Panc1 (cell line): ENCODE results near the gene PAPPA. TPM values are rescaled to one million over a fixed set of nuclear protein-coding genes. Genes with fewer than 3 reads are reported as not detected.

Source experiments
- ATAC-seq: fragments of 200-7000 bp; cut with Tn5 transposase; 2 replicates; pipeline ENCODE4 v1.9.1; 2020; ENCODE audit warnings: mild to moderate bottlenecking, moderate library complexity
- BruUV-seq: library from RNA; stranded (reverse); fragments of 400-500 nt; replicated peaks from 2 replicates; lab custom pipeline; 2021; lab: Mats Ljungman, UMichigan
- CTCF ChIA-PET: fragments of 300-600 bp; sonication (Branson Sonifier 250); formaldehyde crosslinking; loops from one replicate; lab custom pipeline; 2022; ENCODE audit warnings: antibody characterized with exemption; lab: Charles Lee
- POLR2A ChIA-PET: fragments of 300-600 bp; sonication (Branson Sonifier 250); formaldehyde crosslinking; loops from one replicate; lab custom pipeline; 2022; ENCODE audit warnings: antibody characterized with exemption; lab: Charles Lee
- DNase-seq: peaks from one replicate; pipeline ENCODE4 v3.0.0-alpha.2; 2010; ENCODE audit warnings: low read depth, low spot score
- H3K27ac ChIP-seq: 2 replicates; pipeline ENCODE4 v1.5.1; 2011; ENCODE audit warnings: mild to moderate bottlenecking, low read length, inconsistent platforms
- H3K27me3 ChIP-seq: fragments of 200-500 bp; sonication (Bioruptor generic); 2 replicates; pipeline ENCODE4 v1.6.0; 2014; ENCODE audit warnings: low read length, inconsistent platforms; ENCODE audit not compliant: control insufficient read depth, insufficient read depth
- H3K36me3 ChIP-seq: fragments of 200-500 bp; sonication (Bioruptor generic); 2 replicates; pipeline ENCODE4 v1.5.1; 2014; ENCODE audit warnings: inconsistent platforms, mild to moderate bottlenecking, low read length, moderate library complexity; ENCODE audit not compliant: control insufficient read depth, insufficient read depth
- H3K4me1 ChIP-seq: 2 replicates; pipeline ENCODE4 v1.5.1; 2011; ENCODE audit warnings: inconsistent platforms, mild to moderate bottlenecking, low read length, moderate library complexity; ENCODE audit not compliant: control insufficient read depth, insufficient read depth
- H3K4me3 ChIP-seq, 2 experiments: 2 replicates each; pipeline ENCODE4 v1.5.1; 2011 to 2012; ENCODE audit warnings: low read depth in 2 of 2, low read length in 2 of 2, mild to moderate bottlenecking in 2 of 2, inconsistent platforms in 1 of 2, moderate library complexity in 1 of 2
- H3K9me3 ChIP-seq: fragments of 200-500 bp; sonication (Bioruptor generic); 2 replicates; pipeline ENCODE4 v1.5.1; 2014; ENCODE audit warnings: low read depth, mild to moderate bottlenecking, inconsistent platforms, low read length, moderate library complexity; ENCODE audit not compliant: control insufficient read depth, insufficient read depth
- CTCF ChIP-seq: fragments of 450-650 bp; IDR thresholded peaks from 2 replicates; pipeline ENCODE4 v1.5.1; 2017; ENCODE audit warnings: mild to moderate bottlenecking
- POLR2AphosphoS5 ChIP-seq: IDR thresholded peaks from 2 replicates; pipeline ENCODE4 v1.6.1; 2012; ENCODE audit warnings: mild to moderate bottlenecking, low read depth, low read length, moderate library complexity
- SIN3A ChIP-seq: IDR thresholded peaks from 2 replicates; pipeline ENCODE4 v1.6.1; 2012; ENCODE audit warnings: low read depth, mild to moderate bottlenecking, low read length, moderate library complexity, borderline replicate concordance; ENCODE audit not compliant: insufficient read depth
- TCF7L2 ChIP-seq: IDR thresholded peaks from 2 replicates; pipeline ENCODE4 v1.6.1; 2011; ENCODE audit warnings: mild to moderate bottlenecking, low read depth, low read length, inconsistent platforms
- in situ Hi-C: cut with HindIII; loops from 2 replicates; pipeline ENCODE4 v1.10.0; 2016; ENCODE audit warnings: low sequenced_read_pairs, low pct_unique_long_range_greater_than_20kb
- intact Hi-C: fragments of 100-400 bp; cut with micrococcal nuclease; formaldehyde crosslinking; loops from one replicate; pipeline ENCODE4 v1.10.0; 2022; ENCODE audit not compliant: unreplicated experiment
- total RNA-seq: library from RNA; stranded (reverse); gene quantifications from one replicate; pipeline ENCODE4 v1.2.1, GENCODE V29; 2021; ENCODE audit not compliant: unreplicated experiment
- TF ChIP-seq, protein P1 (sequence below), 2 experiments: IDR thresholded peaks; 2 replicates each; pipeline ENCODE4 v1.6.1; 2011 to 2012; ENCODE audit warnings: low read depth in 2 of 2, control low read depth in 1 of 2, low read length in 1 of 2, mild to moderate bottlenecking in 1 of 2, moderate library complexity in 1 of 2; ENCODE audit not compliant: insufficient read depth in 1 of 2

Gene PAPPA
- total RNA-seq, 1 experiment from 2014 or later, result 1.2 TPM

DNA sequence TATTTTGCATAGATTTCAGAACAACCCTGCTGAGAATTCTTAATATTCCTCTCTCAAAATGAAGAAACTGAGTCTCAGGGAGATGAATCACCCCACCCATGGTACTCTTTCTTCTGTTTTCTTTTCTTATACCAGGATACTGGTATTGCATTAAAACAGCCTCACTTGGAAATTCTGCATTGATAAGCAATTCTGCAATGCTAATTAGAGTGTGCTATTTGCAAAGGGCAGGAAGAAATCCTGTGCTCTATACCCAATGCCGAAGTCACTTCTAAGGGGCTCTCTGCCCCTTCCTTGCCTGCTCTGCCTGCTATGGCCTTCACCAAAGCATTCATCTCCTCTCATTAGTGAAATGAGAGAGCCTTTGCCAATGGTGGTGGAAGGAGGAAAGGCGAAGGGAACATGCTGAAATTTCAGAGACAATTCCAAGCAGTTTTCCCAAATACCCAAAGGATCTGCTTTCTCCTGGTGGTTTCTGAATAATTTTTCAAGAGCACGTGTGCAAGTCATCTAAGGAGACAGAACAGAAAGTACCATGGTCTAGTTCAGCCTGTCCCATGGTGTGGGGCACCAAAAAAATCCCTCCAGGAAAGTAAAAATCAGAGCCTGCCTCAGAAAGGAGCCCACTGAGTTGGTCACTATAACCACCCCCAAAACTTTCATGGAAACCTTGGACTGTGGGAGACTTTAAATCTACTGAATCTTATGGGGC, 156.5 kb downstream of the PAPPA start:
- no peak for TF ChIP-seq POLR2AphosphoS5
- no peak for TF ChIP-seq TCF7L2
- no peak for TF ChIP-seq SIN3A
- no peak for TF ChIP-seq CTCF
- TF ChIP-seq, protein P1, sequence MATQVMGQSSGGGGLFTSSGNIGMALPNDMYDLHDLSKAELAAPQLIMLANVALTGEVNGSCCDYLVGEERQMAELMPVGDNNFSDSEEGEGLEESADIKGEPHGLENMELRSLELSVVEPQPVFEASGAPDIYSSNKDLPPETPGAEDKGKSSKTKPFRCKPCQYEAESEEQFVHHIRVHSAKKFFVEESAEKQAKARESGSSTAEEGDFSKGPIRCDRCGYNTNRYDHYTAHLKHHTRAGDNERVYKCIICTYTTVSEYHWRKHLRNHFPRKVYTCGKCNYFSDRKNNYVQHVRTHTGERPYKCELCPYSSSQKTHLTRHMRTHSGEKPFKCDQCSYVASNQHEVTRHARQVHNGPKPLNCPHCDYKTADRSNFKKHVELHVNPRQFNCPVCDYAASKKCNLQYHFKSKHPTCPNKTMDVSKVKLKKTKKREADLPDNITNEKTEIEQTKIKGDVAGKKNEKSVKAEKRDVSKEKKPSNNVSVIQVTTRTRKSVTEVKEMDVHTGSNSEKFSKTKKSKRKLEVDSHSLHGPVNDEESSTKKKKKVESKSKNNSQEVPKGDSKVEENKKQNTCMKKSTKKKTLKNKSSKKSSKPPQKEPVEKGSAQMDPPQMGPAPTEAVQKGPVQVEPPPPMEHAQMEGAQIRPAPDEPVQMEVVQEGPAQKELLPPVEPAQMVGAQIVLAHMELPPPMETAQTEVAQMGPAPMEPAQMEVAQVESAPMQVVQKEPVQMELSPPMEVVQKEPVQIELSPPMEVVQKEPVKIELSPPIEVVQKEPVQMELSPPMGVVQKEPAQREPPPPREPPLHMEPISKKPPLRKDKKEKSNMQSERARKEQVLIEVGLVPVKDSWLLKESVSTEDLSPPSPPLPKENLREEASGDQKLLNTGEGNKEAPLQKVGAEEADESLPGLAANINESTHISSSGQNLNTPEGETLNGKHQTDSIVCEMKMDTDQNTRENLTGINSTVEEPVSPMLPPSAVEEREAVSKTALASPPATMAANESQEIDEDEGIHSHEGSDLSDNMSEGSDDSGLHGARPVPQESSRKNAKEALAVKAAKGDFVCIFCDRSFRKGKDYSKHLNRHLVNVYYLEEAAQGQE (IDR thresholded peaks at IDR 0.05; ENCODE audit: insufficient read depth in 1 of 2, low read depth in 2 of 2, low read length in 1 of 2), result no peak
- no peak for ATAC-seq
- Histone ChIP-seq H3K36me3 (no peaks in the 10 kb centered on the region), H3K4me3 (no peak overlapping the region), H3K27ac (no peak overlapping the region), H3K4me1 (no peaks in the 10 kb centered on the region), H3K27me3 (no peaks in the 10 kb centered on the region), H3K9me3 (no peaks in the 10 kb centered on the region)
- no TSS peak for BruUV-seq
- no peak for DNase-seq
- intact Hi-C loops, result no loop called here
- ChIA-PET CTCF (no interaction called here), POLR2A (no interaction called here)
- in situ Hi-C loops, result no loop called here

GRCh38 chr9:116312221-116312620, 158.6 kb downstream of the PAPPA start:
- POLR2A ChIA-PET, result no interaction called here
- ATAC-seq (no peak), DNase-seq (no peak)
- no peaks in the 10 kb centered on the region for H3K9me3 ChIP-seq
- no peak overlapping the region for H3K27ac ChIP-seq
- no peak overlapping the region for H3K4me3 ChIP-seq
- no peaks in the 10 kb centered on the region for H3K27me3 ChIP-seq
- BruUV-seq, result no TSS peak
- H3K36me3 ChIP-seq, result no peaks in the 10 kb centered on the region
- intact Hi-C loops (no loop called here), in situ Hi-C loops (no loop called here)
- CTCF ChIA-PET, result no interaction called here
- no peaks in the 10 kb centered on the region for H3K4me1 ChIP-seq
- TF ChIP-seq TCF7L2 (no peak), SIN3A (no peak), CTCF (no peak), POLR2AphosphoS5 (no peak)
- TF ChIP-seq, protein P1 (IDR thresholded peaks at IDR 0.05; ENCODE audit: insufficient read depth in 1 of 2, low read depth in 2 of 2, low read length in 1 of 2), result no peak
